ENCODE data around the gene CPN2.

Gene CPN2

GRCh38 chr3:194379651-194380050 lies 28.5 kb upstream of the CPN2 start:
- DNase-seq = peak; percentile 6

- DNase-seq = no peak
These were observed 28.1 kb upstream of the CPN2 start for GRCh38 chr3:194379231-194379630.

- DNase-seq = no peak
These were observed 26.6 kb upstream of the CPN2 start for GRCh38 chr3:194377708-194378107.

- DNase-seq = no peak
These were observed 25.1 kb upstream of the CPN2 start for GRCh38 chr3:194376241-194376560.

DNA sequence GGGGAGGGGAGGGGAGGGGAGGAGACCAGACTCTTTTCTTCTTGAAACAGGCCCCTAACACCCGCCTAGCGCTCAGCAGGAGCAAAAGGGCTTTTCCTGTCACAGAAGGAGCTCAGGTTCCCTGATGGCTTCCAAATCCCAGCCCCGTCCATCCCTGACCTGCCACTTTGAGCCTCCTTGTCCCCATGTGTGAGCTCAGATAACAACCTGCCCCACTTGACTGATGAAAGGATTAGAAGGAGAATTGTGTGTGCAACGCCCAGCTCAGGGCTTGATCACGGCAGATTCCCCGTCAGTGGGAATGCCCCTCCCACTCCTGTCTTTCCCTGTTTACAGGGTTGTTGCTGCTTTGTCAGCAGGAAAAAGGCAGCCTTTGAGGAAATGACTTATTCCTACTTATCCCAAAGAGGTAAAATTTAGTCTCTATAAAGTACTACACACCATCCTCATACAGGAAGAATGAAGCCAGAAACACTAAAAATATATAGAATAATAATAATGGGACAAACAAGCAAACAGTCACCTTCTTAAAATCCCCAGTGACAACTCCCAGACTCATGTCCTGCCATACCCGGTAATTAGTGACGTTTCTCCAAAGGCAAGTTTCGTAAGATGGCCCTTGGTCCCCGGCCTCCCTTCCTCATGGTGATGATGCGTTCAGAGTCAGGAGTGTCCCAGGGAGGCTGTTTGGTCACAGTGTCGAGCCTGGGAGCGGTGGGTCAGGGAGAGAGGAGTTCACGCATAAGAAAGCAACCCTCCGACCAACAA lies 24.5 kb upstream of the CPN2 start:
- DNase-seq = no peak

DNA sequence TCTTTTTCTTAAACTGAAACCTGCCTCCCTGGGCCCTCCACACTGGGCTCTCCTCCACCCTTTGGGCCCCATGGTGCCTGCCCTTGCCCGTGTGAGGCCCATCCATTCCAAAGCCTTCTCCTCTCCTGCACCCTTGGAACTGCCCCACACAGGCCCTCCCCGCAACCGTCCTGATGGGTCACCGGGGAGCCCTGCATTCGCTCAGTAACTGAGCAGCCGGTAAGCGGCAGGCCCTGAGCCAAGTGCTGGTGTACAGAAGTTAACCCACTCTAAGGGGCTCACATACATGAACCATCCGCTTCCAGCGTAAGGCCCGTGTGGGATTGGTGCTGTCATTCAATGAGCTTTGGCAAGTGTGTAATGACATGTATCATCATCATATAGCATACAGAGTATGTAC lies 23.8 kb upstream of the CPN2 start:
- DNase-seq = no peak

- no peak for DNase-seq
These were observed 22.8 kb upstream of the CPN2 start for GRCh38 chr3:194373899-194374298.

- no peak for DNase-seq
These were observed 21.9 kb upstream of the CPN2 start for GRCh38 chr3:194373028-194373427.

DNA sequence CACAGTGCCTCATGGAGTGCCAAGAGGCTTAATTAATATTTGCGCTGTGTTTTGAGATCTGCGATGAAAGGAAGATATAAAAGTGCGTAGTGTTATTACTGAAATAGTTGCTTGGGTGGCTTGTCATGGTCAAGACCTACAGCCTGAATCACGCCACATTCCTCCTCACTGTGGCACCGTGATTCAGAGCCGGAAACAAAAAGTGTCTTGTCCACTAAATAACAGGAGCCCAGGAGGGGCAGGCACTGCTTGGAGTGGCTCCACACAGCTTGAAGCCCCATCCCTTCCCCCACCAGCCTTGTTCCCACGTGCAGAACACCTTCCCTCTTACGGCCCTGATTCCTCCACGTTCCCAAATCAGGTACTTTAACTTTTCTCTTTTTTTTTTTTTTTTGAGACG lies 19.6 kb upstream of the CPN2 start:
- no peak for DNase-seq

DNA sequence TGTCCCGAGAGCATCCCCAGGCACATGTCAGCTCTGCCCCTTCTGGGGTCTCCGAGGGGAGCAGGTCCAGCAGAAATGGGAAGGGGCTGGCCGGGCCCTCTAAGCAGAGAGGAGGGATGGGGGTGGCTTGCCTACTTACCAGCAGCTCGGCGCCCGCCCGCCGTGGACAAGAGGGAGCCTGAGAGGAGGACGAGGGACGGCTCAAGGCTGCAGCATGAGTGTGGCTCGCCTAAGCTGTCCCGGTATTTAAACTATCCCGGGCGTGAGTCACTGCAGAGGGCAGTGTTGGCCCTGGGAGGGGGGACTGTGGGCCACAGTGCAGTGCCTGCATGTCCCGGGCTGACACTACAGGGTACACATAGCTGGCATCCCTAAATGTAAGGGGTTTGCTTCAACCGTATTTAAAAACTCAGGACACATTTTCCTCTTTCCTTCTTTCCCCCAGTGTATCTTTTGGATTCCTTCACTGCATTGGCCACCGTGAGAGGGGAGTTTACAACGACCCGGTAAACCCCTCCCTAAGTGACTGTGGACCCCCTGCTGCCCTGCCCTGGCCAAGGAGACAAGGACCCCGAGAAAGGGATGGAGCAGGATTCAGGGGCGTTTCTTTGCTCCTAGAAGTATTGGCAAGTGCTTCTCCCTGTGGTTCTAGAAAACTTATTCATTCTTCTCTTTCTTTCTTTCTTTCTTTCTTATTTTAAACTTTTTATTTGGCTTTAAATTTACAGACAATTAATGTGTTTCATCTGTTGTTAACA lies 18.6 kb upstream of the CPN2 start, which contains the start of gene LRRC15:
Gene LRRC15 (minus strand): TSS at position 222 of the 758 bp plus-strand sequence. CDS start 8,700 bp downstream, outside the sequence.
- DNase-seq = no peak

GRCh38 chr3:194368918-194369317 lies 17.8 kb upstream of the CPN2 start:
- DNase-seq = no peak

GRCh38 chr3:194367992-194368841 lies 17.1 kb upstream of the CPN2 start:
- no peak for DNase-seq

- no peak for DNase-seq
These were observed 14.9 kb upstream of the CPN2 start for GRCh38 chr3:194365978-194366490.

- no peak for DNase-seq
These were observed 14.4 kb upstream of the CPN2 start for GRCh38 chr3:194365526-194365925.

- peak; percentile 73 for DNase-seq
These were observed 13.7 kb upstream of the CPN2 start for GRCh38 chr3:194364652-194365434.

- no peak for DNase-seq
These were observed 13.2 kb upstream of the CPN2 start for GRCh38 chr3:194364314-194364651.

GRCh38 chr3:194360568-194360967 lies 9.4 kb upstream of the CPN2 start:
- no peak for DNase-seq

DNA sequence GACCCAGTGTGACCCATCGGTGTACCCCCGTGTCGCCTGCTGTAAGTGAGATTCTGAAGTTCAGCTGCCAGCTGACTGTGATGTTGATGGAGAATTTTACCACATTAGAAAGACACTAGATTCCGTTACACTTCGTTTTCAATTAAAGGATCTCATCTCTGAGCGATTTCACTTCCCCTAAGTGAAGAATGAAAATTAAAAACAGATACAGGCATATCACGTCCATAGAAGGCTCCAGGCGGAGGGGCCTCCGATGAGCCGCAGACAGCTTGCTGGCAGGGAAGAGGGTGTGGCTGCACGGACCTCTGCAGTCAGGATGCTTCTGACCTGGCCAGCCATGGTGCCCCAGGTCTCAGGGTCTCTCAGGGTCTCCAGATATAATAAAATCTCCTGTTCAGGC lies 6.6 kb upstream of the CPN2 start:
- DNase-seq = no peak

GRCh38 chr3:194355379-194355778 lies 4.3 kb upstream of the CPN2 start:
- DNase-seq = no peak

DNA sequence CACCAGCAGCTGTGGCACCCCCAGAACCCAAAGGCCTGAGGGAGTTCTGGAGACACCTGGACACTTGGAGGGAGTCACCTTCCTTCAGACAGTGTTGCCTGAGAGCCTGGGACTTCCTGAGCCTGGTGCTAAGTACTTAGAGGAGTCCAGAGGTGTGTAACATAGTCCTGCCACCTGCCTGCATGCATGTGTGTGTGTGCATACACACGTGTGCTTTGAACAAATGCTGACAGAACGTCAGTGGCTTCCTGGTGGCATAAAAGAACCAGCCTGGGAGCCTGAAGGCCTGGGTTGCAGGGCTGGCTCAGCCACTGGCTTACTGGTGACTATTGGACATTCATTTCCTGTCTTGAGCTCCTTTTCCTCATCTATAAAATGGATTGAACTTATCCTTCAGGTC lies 3.2 kb upstream of the CPN2 start:
- no peak for DNase-seq

DNA sequence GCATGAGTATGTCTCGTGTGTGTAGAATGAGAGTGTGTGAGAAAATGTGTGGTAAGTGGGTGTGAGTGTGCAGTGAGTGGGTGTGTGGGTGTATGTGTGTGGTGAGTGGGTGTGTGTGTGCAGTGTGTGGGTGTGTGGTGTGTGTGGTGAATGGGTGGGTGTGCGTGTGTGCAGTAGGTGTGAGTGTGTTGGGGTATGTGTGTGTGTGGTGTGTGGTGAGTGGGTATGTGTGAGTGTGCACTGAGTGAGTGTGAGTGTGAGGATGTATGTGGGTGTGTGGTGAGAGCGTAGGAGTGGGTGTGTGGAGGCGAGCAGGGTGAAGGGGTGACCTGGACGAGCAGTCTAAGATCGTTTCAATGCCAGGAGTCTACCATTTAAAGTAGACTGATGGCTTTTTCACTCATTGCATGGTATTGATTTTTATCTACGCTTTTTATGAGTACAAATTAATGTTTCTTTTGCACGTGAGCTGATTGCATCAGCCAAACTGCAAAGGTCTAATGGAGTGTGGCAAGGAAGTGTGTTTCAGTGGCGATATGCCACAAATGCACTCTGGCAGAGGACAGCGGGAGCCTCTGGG lies 1.6 kb upstream of the CPN2 start:
- DNase-seq = no peak

DNA sequence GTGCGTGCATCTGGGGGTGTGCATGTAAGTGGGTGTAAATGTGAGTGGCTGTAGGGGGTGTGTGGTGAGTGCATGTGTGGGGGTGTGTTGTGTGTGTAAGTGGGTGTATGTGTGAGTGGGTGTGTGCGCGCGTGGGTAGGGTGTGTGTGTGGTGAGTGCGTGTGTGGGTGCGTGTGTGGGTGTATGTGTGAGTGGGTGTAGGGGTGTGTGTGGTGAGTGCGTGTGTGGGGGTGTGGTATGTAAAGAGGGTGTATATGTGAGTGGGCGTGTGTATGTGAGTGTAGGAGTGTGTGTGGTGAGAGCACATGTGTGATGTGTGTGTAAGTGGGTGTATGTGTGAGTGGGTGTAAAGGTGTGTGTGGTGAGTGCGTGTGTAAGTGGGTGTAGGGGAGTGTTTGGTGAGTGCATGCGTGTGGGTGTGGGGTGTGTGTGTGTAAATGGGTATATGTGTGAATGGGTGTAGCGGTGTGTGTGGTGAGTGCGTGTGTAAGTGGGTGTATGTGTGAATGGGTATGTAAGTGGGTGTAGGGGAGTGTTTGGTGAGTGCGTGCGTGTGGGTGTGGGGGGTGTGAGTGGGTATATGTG lies 916 bp upstream of the CPN2 start:
- DNase-seq = no peak
